Transverse colon (tissue), 4 donors: ENCODE data around the gene SRRM4.

Experiments
- CTCF ChIP-seq, 5 experiments: fragments of 200-600 bp in 3 of 5; fragments of 450-650 bp in 2 of 5; sonication (generic) in 3 of 5; IDR thresholded peaks; 1 replicate in 2 of 5; 2 replicates in 3 of 5; pipeline ENCODE4 v1.5.1; 2016 to 2017; ENCODE audit warnings: antibody characterized with exemption in 5 of 5, inconsistent platforms in 3 of 5, mild to moderate bottlenecking in 2 of 5, moderate library complexity in 1 of 5
- EP300 ChIP-seq: sonication (generic); formaldehyde crosslinking; IDR thresholded peaks from one replicate; pipeline ENCODE4 v1.6.1; 2017; ENCODE audit warnings: antibody characterized with exemption, low read depth
- POLR2A ChIP-seq: fragments of 450-650 bp; IDR thresholded peaks from one replicate; pipeline ENCODE4 v1.6.1; 2016; ENCODE audit warnings: antibody characterized with exemption, mild to moderate bottlenecking, moderate library complexity
- POLR2AphosphoS5 ChIP-seq, 3 donors: sonication (generic); formaldehyde crosslinking; IDR thresholded peaks; one replicate each; pipeline ENCODE4 v1.6.1; 2016; ENCODE audit warnings: antibody characterized with exemption in 3 of 3

- TF ChIP-seq CTCF (IDR thresholded peaks at IDR 0.05) (no peak), POLR2A (no peak), EP300 (no peak), POLR2AphosphoS5 (IDR thresholded peaks at IDR 0.05) (no peak)
These were observed 24.6 kb downstream of the SRRM4 start for GRCh38 chr12:119005913-119006312.
